ENCODE data around the gene IL31RA. TPM values are rescaled to one million over a fixed set of nuclear protein-coding genes. Genes with fewer than 3 reads are reported as not detected.
"Not testable (repeated sequence)": the region's sequence is repeated elsewhere in the genome, so short reads cannot be mapped to it uniquely, and the experiment has no call there.

IL31RA gene
- total RNA-seq = 3.3 TPM
- 2.9 TPM for polyA plus RNA-seq
- long read RNA-seq, donor 1 = 0 reads
- long read RNA-seq, donor 2 = 0 reads
- long read RNA-seq, donor 3, partial matches to known transcripts = 0 of 7 reads
- long read RNA-seq, donor 3, other reads (novel, unspliced or antisense) = 6 of 7 reads
- long read RNA-seq, donor 4 = 0 reads
- long read RNA-seq, donor 5, partial matches to known transcripts = 5 of 5 reads
- long read RNA-seq, donor 5, other reads (novel, unspliced or antisense) = 0 of 5 reads
- long read RNA-seq, donor 6, partial matches to known transcripts = 0 of 1 reads
- long read RNA-seq, donor 6, other reads (novel, unspliced or antisense) = 0 of 1 reads
- long read RNA-seq, donor 7 = 0 reads
- long read RNA-seq, donor 8 = 0 reads
- long read RNA-seq, donor 9 = 0 reads
- long read RNA-seq, donor 10 = 0 reads

DNA sequence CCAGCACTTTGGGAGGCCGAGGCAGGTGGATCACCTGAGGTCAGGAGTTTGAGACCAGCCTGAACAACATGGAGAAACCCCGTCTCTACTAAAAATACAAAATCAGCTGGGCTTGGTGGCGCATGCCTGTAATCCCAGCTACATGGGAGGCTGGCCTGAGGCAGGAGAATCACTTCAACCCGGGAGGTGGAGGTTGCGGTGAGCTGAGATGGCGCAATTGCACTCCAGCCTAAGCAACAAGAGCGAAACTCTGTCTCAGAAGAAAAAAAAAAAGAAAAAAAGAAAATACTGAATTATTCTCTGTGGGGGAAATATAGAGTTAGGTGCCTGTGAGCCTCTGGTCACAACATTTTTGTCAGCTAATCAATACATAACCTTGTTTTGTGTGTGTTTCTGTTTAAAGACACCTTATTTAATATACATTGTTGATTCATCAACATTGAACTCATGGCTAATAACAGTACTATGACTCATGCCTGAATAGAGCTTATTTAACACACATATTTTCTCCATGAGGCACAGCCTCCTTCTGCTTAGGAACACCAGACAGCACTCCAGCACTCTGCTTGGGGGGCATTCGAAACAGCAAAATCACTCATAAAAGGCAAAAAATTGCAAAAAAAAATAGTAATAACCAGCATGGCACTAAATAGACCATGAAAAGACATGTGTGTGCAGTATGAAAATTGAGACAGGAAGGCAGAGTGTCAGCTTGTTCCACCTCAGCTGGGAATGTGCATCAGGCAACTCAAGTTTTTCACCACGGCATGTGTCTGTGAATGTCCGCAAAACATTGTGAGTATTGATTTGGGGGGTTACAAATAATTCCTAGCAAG, at the start of gene IL31RA:
TSS of gene IL31RA (plus strand) at position 519 of the 836 bp plus-strand sequence. CDS start at position 733, 214 bp downstream.
- DNase-seq (ENCODE audit: low read depth in 6 of 9, low spot score in 9 of 9) = no peak
- H3K9me3 ChIP-seq (ENCODE audit: control insufficient read depth in 2 of 2, insufficient read depth in 1 of 2, low read length in 1 of 2) = no peaks in the 10 kb centered on the region

DNA sequence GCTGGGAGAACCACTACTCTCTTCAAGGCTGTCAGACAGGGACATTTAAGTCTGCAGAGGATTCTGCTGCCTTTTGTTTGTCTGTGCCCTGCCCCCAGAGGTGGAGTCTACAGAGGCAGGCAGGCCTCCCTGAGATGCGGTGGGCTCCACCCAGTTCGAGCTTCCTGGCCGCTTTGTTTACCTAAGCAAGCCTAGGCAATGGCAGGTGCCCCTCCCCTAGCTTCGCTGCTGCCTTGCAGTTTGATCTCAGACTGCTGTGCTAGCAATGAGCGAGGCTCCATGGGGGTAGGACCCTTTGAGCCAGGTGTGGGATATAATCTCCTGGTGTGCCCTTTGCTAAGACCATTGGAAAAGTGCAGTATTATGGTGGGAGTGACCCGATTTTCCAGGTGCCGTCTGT, 42.3 kb upstream of the IL31RA start:
- not testable (repeated sequence) for H3K27me3 ChIP-seq (ENCODE audit: control insufficient read depth in 2 of 2, insufficient read depth in 1 of 2, low read length in 1 of 2); H3K27ac ChIP-seq (ENCODE audit: low read depth in 1 of 2, low read length in 1 of 2); H3K9me3 ChIP-seq (ENCODE audit: control insufficient read depth in 2 of 2, insufficient read depth in 1 of 2, low read length in 1 of 2); H3K36me3 ChIP-seq (ENCODE audit: control insufficient read depth in 2 of 2, insufficient read depth in 2 of 2, low read length in 1 of 2); DNase-seq (ENCODE audit: low read depth in 6 of 9, low spot score in 9 of 9); H3K4me3 ChIP-seq (ENCODE audit: low read length in 2 of 2); H3K4me1 ChIP-seq (ENCODE audit: control insufficient read depth in 2 of 2, insufficient read depth in 2 of 2, low read length in 2 of 2)
- WGBS = 85% methylated on average over 7 of the region's 7 CpGs

More for the DNA sequence above, at the start of gene IL31RA:
- H3K4me1 ChIP-seq (ENCODE audit: control insufficient read depth in 2 of 2, insufficient read depth in 2 of 2, low read length in 2 of 2) = peaks cover 4 to 8% of the 10 kb centered on the region in 2 donors
- H3K36me3 ChIP-seq (ENCODE audit: control insufficient read depth in 2 of 2, insufficient read depth in 2 of 2, low read length in 1 of 2) = no peaks in the 10 kb centered on the region
- H3K27me3 ChIP-seq (ENCODE audit: control insufficient read depth in 2 of 2, insufficient read depth in 1 of 2, low read length in 1 of 2) = no peaks in the 10 kb centered on the region
- peak within 1 kb of the TSS in 1 of 2 donors; percentile 36 for H3K27ac ChIP-seq (ENCODE audit: low read depth in 1 of 2, low read length in 1 of 2)
- H3K4me3 ChIP-seq (ENCODE audit: low read length in 2 of 2) = no peak within 1 kb of the TSS
- 96% methylated on average over 10 of the region's 10 CpGs for WGBS

GRCh38 chr5:55815939-55816338, 35.2 kb upstream of the IL31RA start:
- not testable (repeated sequence) for H3K9me3 ChIP-seq (ENCODE audit: control insufficient read depth in 2 of 2, insufficient read depth in 1 of 2, low read length in 1 of 2); H3K27me3 ChIP-seq (ENCODE audit: control insufficient read depth in 2 of 2, insufficient read depth in 1 of 2, low read length in 1 of 2); DNase-seq (ENCODE audit: low read depth in 6 of 9, low spot score in 9 of 9); H3K4me3 ChIP-seq (ENCODE audit: low read length in 2 of 2); H3K27ac ChIP-seq (ENCODE audit: low read depth in 1 of 2, low read length in 1 of 2); H3K36me3 ChIP-seq (ENCODE audit: control insufficient read depth in 2 of 2, insufficient read depth in 2 of 2, low read length in 1 of 2); H3K4me1 ChIP-seq (ENCODE audit: control insufficient read depth in 2 of 2, insufficient read depth in 2 of 2, low read length in 2 of 2)
- WGBS = 96% methylated on average over 4 of the region's 4 CpGs

- peaks cover 0 to 11% of the 10 kb centered on the region in 2 donors for H3K27me3 ChIP-seq (ENCODE audit: control insufficient read depth in 2 of 2, insufficient read depth in 1 of 2, low read length in 1 of 2)
- H3K4me1 ChIP-seq (ENCODE audit: control insufficient read depth in 2 of 2, insufficient read depth in 2 of 2, low read length in 2 of 2) = no peaks in the 10 kb centered on the region
- no peaks in the 10 kb centered on the region for H3K9me3 ChIP-seq (ENCODE audit: control insufficient read depth in 2 of 2, insufficient read depth in 1 of 2, low read length in 1 of 2)
- H3K27ac ChIP-seq (ENCODE audit: low read depth in 1 of 2, low read length in 1 of 2) = no peak overlapping the region
- no peaks in the 10 kb centered on the region for H3K36me3 ChIP-seq (ENCODE audit: control insufficient read depth in 2 of 2, insufficient read depth in 2 of 2, low read length in 1 of 2)
- no peak overlapping the region for H3K4me3 ChIP-seq (ENCODE audit: low read length in 2 of 2)
- no peak for DNase-seq (ENCODE audit: low read depth in 6 of 9, low spot score in 9 of 9)
Observed at GRCh38 chr5:55816342-55816741, 34.8 kb upstream of the IL31RA start.

DNA sequence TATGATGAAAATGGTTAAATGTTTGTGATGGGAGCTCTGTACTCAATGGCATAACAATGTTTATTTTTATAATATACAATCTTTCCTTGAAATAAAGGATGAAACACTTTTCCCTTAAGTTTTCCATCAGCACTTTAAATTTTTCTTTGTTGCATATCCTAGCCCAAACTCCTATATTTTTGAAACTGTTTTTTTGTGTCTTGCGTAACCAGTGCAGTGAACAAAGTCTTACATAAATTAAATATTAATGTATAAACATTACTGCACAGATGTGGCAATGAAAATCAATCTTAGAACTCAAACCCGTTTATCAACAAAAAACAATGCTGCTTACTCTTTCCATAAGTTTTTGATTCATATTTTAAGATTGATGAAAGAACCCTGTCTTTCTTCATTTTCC, 34.1 kb upstream of the IL31RA start:
- H3K27ac ChIP-seq (ENCODE audit: low read depth in 1 of 2, low read length in 1 of 2) = no peak overlapping the region
- no peak for DNase-seq (ENCODE audit: low read depth in 6 of 9, low spot score in 9 of 9)
- no peaks in the 10 kb centered on the region for H3K36me3 ChIP-seq (ENCODE audit: control insufficient read depth in 2 of 2, insufficient read depth in 2 of 2, low read length in 1 of 2)
- peaks cover 0 to 18% of the 10 kb centered on the region in 2 donors for H3K27me3 ChIP-seq (ENCODE audit: control insufficient read depth in 2 of 2, insufficient read depth in 1 of 2, low read length in 1 of 2)
- H3K4me3 ChIP-seq (ENCODE audit: low read length in 2 of 2) = no peak overlapping the region
- no peaks in the 10 kb centered on the region for H3K9me3 ChIP-seq (ENCODE audit: control insufficient read depth in 2 of 2, insufficient read depth in 1 of 2, low read length in 1 of 2)
- H3K4me1 ChIP-seq (ENCODE audit: control insufficient read depth in 2 of 2, insufficient read depth in 2 of 2, low read length in 2 of 2) = peaks cover 0 to 3% of the 10 kb centered on the region in 2 donors
- 98% methylated on average over 2 of the region's 2 CpGs for WGBS

- Histone ChIP-seq H3K4me3 (ENCODE audit: low read length in 2 of 2) (no peak overlapping the region), H3K4me1 (ENCODE audit: control insufficient read depth in 2 of 2, insufficient read depth in 2 of 2, low read length in 2 of 2) (peaks cover 0 to 5% of the 10 kb centered on the region in 2 donors), H3K36me3 (ENCODE audit: control insufficient read depth in 2 of 2, insufficient read depth in 2 of 2, low read length in 1 of 2) (no peaks in the 10 kb centered on the region), H3K27ac (ENCODE audit: low read depth in 1 of 2, low read length in 1 of 2) (no peak overlapping the region), H3K27me3 (ENCODE audit: control insufficient read depth in 2 of 2, insufficient read depth in 1 of 2, low read length in 1 of 2) (peaks cover 0 to 28% of the 10 kb centered on the region in 2 donors), H3K9me3 (ENCODE audit: control insufficient read depth in 2 of 2, insufficient read depth in 1 of 2, low read length in 1 of 2) (no peaks in the 10 kb centered on the region)
- no peak for DNase-seq (ENCODE audit: low read depth in 6 of 9, low spot score in 9 of 9)
- 94% methylated on average over 6 of the region's 6 CpGs for WGBS
Observed at GRCh38 chr5:55820488-55820887, 30.7 kb upstream of the IL31RA start.

DNA sequence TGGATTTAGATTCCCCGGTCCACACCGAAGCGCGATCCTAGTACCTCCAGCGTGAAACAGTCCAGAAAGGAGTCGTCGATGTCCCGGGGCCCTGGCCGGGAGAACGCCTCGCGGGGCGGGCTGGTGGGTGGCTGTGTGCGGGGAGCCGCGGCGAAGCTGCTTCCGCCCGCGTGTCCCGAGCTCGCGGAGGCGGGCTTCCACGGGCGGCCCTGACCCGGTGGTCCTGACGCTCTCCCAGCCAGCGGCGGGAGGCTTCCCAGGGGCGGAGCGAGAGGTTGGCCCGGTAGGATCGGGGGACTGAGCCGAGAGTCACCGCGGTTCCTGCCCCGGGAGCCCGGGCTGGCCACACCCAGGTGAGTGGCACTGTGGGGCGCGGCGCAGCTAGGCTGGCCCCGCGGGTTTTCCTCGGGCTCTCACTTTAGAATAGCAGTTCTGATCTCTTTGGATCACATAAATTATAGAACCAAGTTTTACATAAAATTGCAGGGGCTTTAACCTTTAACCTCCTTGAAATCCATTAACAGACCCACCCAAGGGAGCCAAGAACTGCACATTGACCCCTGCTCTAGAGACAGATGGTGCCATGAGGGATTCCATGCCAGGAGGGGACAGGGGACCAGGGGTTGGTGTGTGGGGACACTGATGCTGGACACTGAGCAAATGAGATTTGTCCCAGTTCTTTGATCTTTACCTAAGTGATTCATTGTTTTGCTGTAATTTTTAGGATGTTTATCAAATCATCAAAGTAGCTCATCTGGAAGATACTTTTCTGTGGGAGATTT, 29.2 kb upstream of the IL31RA start:
- DNase-seq (ENCODE audit: low read depth in 6 of 9, low spot score in 9 of 9) = peak in 3 of 9 donors; percentile 1 to 15 (median 3)
- Histone ChIP-seq H3K9me3 (ENCODE audit: control insufficient read depth in 2 of 2, insufficient read depth in 1 of 2, low read length in 1 of 2) (no peaks in the 10 kb centered on the region), H3K4me1 (ENCODE audit: control insufficient read depth in 2 of 2, insufficient read depth in 2 of 2, low read length in 2 of 2) (peaks cover 0 to 5% of the 10 kb centered on the region in 2 donors), H3K36me3 (ENCODE audit: control insufficient read depth in 2 of 2, insufficient read depth in 2 of 2, low read length in 1 of 2) (no peaks in the 10 kb centered on the region), H3K27me3 (ENCODE audit: control insufficient read depth in 2 of 2, insufficient read depth in 1 of 2, low read length in 1 of 2) (peaks cover 0 to 28% of the 10 kb centered on the region in 2 donors), H3K27ac (ENCODE audit: low read depth in 1 of 2, low read length in 1 of 2) (no peak overlapping the region), H3K4me3 (ENCODE audit: low read length in 2 of 2) (no peak overlapping the region)
- WGBS = 19% methylated on average over 45 of the region's 45 CpGs

DNA sequence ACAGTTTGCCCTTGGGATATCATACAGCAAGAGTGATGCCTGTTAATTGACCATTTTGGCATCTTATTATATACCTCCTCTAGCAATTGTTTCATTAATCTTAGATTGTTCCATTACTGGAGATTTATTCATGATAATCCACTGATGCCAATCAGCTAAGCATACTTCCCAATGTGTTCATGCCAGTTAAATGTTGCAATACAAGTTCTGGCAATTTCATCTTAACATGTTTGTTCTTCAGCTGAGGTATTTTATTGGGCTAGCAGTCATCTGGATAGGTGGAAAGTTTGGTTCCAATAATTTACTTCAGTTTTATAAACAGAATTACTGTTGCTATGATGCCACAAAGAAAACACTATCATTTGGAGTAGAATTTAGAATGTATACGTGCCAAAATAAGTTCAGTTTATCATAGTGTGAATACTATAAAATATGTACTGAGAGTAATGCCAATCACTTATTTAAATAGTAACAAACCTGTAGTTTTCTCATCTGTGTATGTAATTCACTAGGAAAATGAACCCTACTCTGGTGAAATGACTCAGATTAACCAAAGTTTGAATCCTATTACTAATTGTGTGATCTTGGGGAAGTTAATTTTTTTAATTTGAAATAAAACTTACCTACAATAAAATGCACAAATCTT, 27.9 kb upstream of the IL31RA start:
- Histone ChIP-seq H3K4me3 (ENCODE audit: low read length in 2 of 2) (no peak overlapping the region), H3K27me3 (ENCODE audit: control insufficient read depth in 2 of 2, insufficient read depth in 1 of 2, low read length in 1 of 2) (peaks cover 0 to 28% of the 10 kb centered on the region in 2 donors), H3K4me1 (ENCODE audit: control insufficient read depth in 2 of 2, insufficient read depth in 2 of 2, low read length in 2 of 2) (peaks cover 0 to 5% of the 10 kb centered on the region in 2 donors), H3K36me3 (ENCODE audit: control insufficient read depth in 2 of 2, insufficient read depth in 2 of 2, low read length in 1 of 2) (no peaks in the 10 kb centered on the region), H3K27ac (ENCODE audit: low read depth in 1 of 2, low read length in 1 of 2) (no peak overlapping the region), H3K9me3 (ENCODE audit: control insufficient read depth in 2 of 2, insufficient read depth in 1 of 2, low read length in 1 of 2) (no peaks in the 10 kb centered on the region)
- DNase-seq (ENCODE audit: low read depth in 6 of 9, low spot score in 9 of 9) = no peak
- 93% methylated on average over 1 of the region's 1 CpG for WGBS

Data from thymus (tissue), 14 donors.